HL-60/S4 treated with retinoic acid at 250 ng/mL for 4 days and 3 days (cell line): ENCODE data around the gene MYO7A.

Source experiments
- in situ Hi-C: fragments of 300-500 bp; cut with MboI; formaldehyde crosslinking; loops from 2 replicates; pipeline ENCODE4 v1.7.0; 2022; ENCODE audit warnings: low sequenced_read_pairs

The MYO7A gene

GRCh38 chr11:77212314-77213007 lies 84.4 kb downstream of the MYO7A start:
- in situ Hi-C loops: no loop called here

- in situ Hi-C loops: no loop called here
Measured at GRCh38 chr11:77213029-77213579, 85.1 kb downstream of the MYO7A start.

GRCh38 chr11:77213589-77214428 lies 85.8 kb downstream of the MYO7A start:
- in situ Hi-C loops: no loop called here

GRCh38 chr11:77214557-77214956 lies 86.5 kb downstream of the MYO7A start:
- in situ Hi-C loops: no loop called here

GRCh38 chr11:77215106-77215505 lies 87.1 kb downstream of the MYO7A start:
- in situ Hi-C loops: no loop called here

- in situ Hi-C loops: no loop called here
Measured at GRCh38 chr11:77217156-77217555, 89.1 kb downstream of the MYO7A start.

- in situ Hi-C loops: no loop called here
Measured at GRCh38 chr11:77223797-77224196, 95.8 kb downstream of the MYO7A start.

GRCh38 chr11:77230878-77231605 lies 103.0 kb downstream of the MYO7A start:
- in situ Hi-C loops: no loop called here

- in situ Hi-C loops: no loop called here
Measured at GRCh38 chr11:77231800-77232199, 103.8 kb downstream of the MYO7A start.

- in situ Hi-C loops: no loop called here
Measured at GRCh38 chr11:77232242-77232641, 104.2 kb downstream of the MYO7A start.

GRCh38 chr11:77233011-77233410 lies 105.0 kb downstream of the MYO7A start:
- in situ Hi-C loops: no loop called here

GRCh38 chr11:77236901-77237300 lies 108.9 kb downstream of the MYO7A start:
- in situ Hi-C loops: no loop called here

- in situ Hi-C loops: no loop called here
Measured at GRCh38 chr11:77244277-77245027, 116.4 kb downstream of the MYO7A start.

GRCh38 chr11:77249427-77249826 lies 121.4 kb downstream of the MYO7A start:
- in situ Hi-C loops: no loop called here

- in situ Hi-C loops: no loop called here
Measured at GRCh38 chr11:77250881-77251640, 123.0 kb downstream of the MYO7A start.

- in situ Hi-C loops: no loop called here
Measured at GRCh38 chr11:77252555-77253270, 124.7 kb downstream of the MYO7A start.

GRCh38 chr11:77253690-77254089 lies 125.6 kb downstream of the MYO7A start:
- in situ Hi-C loops: no loop called here

- in situ Hi-C loops: no loop called here
Measured at GRCh38 chr11:77259641-77260040, 131.6 kb downstream of the MYO7A start.

- in situ Hi-C loops: no loop called here
Measured at GRCh38 chr11:77262803-77263202, 134.8 kb downstream of the MYO7A start.
